OCI-LY1 (cell line): ENCODE data around the gene LTBR.

ENCODE experiments used
- H2AFZ ChIP-seq: fragments of 200-600 bp; sonication (generic), shearing (Covaris generic); 2 replicates; pipeline ENCODE4 v1.6.0; 2014; ENCODE audit warnings: antibody characterized with exemption, mild to moderate bottlenecking, low read length
- H3F3A ChIP-seq: fragments of 200-600 bp; sonication (generic), shearing (Covaris generic); 2 replicates; pipeline ENCODE4 v1.6.0; 2014; ENCODE audit warnings: mild to moderate bottlenecking, antibody characterized with exemption, low read length, moderate library complexity; ENCODE audit not compliant: insufficient read depth
- H3K27ac ChIP-seq: fragments of 200-600 bp; sonication (generic); 2 replicates; pipeline ENCODE4 v1.5.1; 2014; ENCODE audit warnings: low read length, mixed run types, mild to moderate bottlenecking, low read depth; ENCODE audit not compliant: poor library complexity, severe bottlenecking
- H3K27me3 ChIP-seq: fragments of 200-600 bp; sonication (generic); 2 replicates; pipeline ENCODE4 v1.6.0; 2014; ENCODE audit warnings: antibody characterized with exemption, mild to moderate bottlenecking, low read length, moderate library complexity; ENCODE audit not compliant: insufficient read depth
- H3K36me3 ChIP-seq: fragments of 200-600 bp; sonication (generic); 2 replicates; pipeline ENCODE4 v1.6.1; 2014; ENCODE audit warnings: mild to moderate bottlenecking, antibody characterized with exemption, low read length, moderate library complexity, mixed read lengths; ENCODE audit not compliant: insufficient read depth
- H3K4me1 ChIP-seq: fragments of 200-600 bp; sonication (generic); 2 replicates; pipeline ENCODE4 v1.5.1; 2014; ENCODE audit warnings: mild to moderate bottlenecking, low read length, moderate library complexity; ENCODE audit not compliant: insufficient read depth, severe bottlenecking
- H3K4me2 ChIP-seq: fragments of 200-600 bp; sonication (generic), shearing (Covaris generic); 2 replicates; pipeline ENCODE4 v1.6.1; 2014; ENCODE audit warnings: low read length
- H3K4me3 ChIP-seq: fragments of 200-600 bp; sonication (generic); 2 replicates; pipeline ENCODE4 v1.5.1; 2014; ENCODE audit warnings: low read length, low read depth, mild to moderate bottlenecking, mixed read lengths; ENCODE audit not compliant: poor library complexity, severe bottlenecking
- H3K79me2 ChIP-seq: fragments of 200-600 bp; shearing (Covaris generic); 2 replicates; pipeline ENCODE4 v1.6.1; 2016; ENCODE audit warnings: mixed run types, low read length, mixed read lengths; ENCODE audit not compliant: insufficient read depth
- H3K9ac ChIP-seq: fragments of 200-600 bp; sonication (generic), shearing (Covaris generic); 2 replicates; pipeline ENCODE4 v1.6.1; 2014; ENCODE audit warnings: mild to moderate bottlenecking, low read length, mixed read lengths
- H3K9me2 ChIP-seq: fragments of 200-600 bp; sonication (generic), shearing (Covaris generic); 2 replicates; pipeline ENCODE4 v1.6.1; 2014; ENCODE audit warnings: low read depth, mild to moderate bottlenecking, low read length, mixed read lengths
- H3K9me3 ChIP-seq: fragments of 200-600 bp; shearing (Covaris generic); 2 replicates; pipeline ENCODE4 v1.6.1; 2014; ENCODE audit warnings: low read length, mixed read lengths
- H4K20me1 ChIP-seq: fragments of 200-600 bp; sonication (generic), shearing (Covaris generic); 2 replicates; pipeline ENCODE4 v1.6.0; 2016; ENCODE audit warnings: mild to moderate bottlenecking, low read length; ENCODE audit not compliant: insufficient read depth
- CTCF ChIP-seq: fragments of 200-600 bp; sonication (generic), shearing (Covaris generic); IDR thresholded peaks from 2 replicates; pipeline ENCODE4 v1.5.1; 2017; ENCODE audit warnings: mild to moderate bottlenecking, antibody characterized with exemption, low read length, moderate library complexity, mixed read lengths
- EZH2 ChIP-seq: fragments of 200-600 bp; sonication (generic), shearing (Covaris generic); IDR thresholded peaks from 2 replicates; pipeline ENCODE4 v1.8.0; 2017; ENCODE audit warnings: borderline replicate concordance, mixed run types, mild to moderate bottlenecking, antibody characterized with exemption, low read length, moderate library complexity, mixed read lengths

The LTBR gene

DNA sequence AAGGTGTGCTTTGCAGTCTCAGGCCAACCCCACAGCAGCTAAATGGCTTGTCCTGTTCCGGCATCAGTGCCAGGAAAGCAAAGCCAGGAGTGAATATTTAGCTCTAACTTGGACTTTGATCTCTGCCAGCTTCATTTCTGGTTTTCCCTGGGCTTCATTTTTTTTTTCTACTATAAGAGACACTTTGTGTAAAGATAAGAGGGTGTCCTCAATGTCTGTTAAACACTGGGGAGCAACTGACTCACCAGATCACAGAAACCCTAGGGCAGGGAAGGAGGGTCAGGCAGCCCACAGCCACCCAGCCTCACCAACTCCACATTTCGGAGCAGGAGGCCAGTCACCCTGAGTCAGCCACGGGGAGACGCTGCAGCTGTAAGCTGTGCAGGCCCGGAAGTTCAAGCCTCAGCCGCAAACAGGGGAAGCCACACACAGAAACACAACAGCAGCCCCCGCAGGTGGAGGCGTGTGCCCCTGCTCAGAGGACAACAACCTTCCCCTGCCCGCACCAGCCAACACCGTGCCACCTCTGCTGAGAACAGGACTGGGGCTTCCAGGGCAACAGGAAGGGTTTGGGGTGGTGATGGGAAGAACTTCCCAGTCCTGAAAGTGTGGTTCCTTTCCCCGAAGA is 48.4 kb upstream of the LTBR start:
- H3K4me3 ChIP-seq: no peak overlapping the region
- H3K4me2 ChIP-seq: peak overlapping the region; percentile 36
- no peaks in the 10 kb centered on the region for H3K79me2 ChIP-seq
- no peaks in the 10 kb centered on the region for H3F3A ChIP-seq
- peaks cover 38% of the 10 kb centered on the region for H3K4me1 ChIP-seq
- H3K27me3 ChIP-seq: 0 out of 2 replicates have a peak, but pooled peaks cover under 1% of the 10 kb centered on the region
- no peaks in the 10 kb centered on the region for H3K9me3 ChIP-seq
- peak overlapping the region; percentile 40; the same call in 1 of the 2 replicates for H3K9ac ChIP-seq
- no peak for TF ChIP-seq EZH2
- TF ChIP-seq CTCF: peak; percentile 73
- H2AFZ ChIP-seq: 0 out of 2 replicates have a peak overlapping the region, but pooled peaks have one; percentile 32
- no peak overlapping the region for H3K27ac ChIP-seq
- H4K20me1 ChIP-seq: no peaks in the 10 kb centered on the region
- no peaks in the 10 kb centered on the region for H3K36me3 ChIP-seq
- no peaks in the 10 kb centered on the region for H3K9me2 ChIP-seq

- Histone ChIP-seq H3K9ac (peak overlapping the region; percentile 40; the same call in 1 of the 2 replicates), H2AFZ (0 out of 2 replicates have a peak overlapping the region, but pooled peaks have one; percentile 32), H3K79me2 (no peaks in the 10 kb centered on the region), H3K9me2 (no peaks in the 10 kb centered on the region), H3K4me2 (peak overlapping the region; percentile 36), H3F3A (no peaks in the 10 kb centered on the region), H3K27me3 (no peaks in the 10 kb centered on the region), H3K4me3 (no peak overlapping the region), H3K9me3 (no peaks in the 10 kb centered on the region), H3K27ac (no peak overlapping the region), H3K36me3 (no peaks in the 10 kb centered on the region), H3K4me1 (peaks cover 38% of the 10 kb centered on the region), H4K20me1 (no peaks in the 10 kb centered on the region)
- TF ChIP-seq EZH2 (no peak), CTCF (no peak)
Measured at GRCh38 chr12:6336079-6336888, 47.7 kb upstream of the LTBR start.

DNA sequence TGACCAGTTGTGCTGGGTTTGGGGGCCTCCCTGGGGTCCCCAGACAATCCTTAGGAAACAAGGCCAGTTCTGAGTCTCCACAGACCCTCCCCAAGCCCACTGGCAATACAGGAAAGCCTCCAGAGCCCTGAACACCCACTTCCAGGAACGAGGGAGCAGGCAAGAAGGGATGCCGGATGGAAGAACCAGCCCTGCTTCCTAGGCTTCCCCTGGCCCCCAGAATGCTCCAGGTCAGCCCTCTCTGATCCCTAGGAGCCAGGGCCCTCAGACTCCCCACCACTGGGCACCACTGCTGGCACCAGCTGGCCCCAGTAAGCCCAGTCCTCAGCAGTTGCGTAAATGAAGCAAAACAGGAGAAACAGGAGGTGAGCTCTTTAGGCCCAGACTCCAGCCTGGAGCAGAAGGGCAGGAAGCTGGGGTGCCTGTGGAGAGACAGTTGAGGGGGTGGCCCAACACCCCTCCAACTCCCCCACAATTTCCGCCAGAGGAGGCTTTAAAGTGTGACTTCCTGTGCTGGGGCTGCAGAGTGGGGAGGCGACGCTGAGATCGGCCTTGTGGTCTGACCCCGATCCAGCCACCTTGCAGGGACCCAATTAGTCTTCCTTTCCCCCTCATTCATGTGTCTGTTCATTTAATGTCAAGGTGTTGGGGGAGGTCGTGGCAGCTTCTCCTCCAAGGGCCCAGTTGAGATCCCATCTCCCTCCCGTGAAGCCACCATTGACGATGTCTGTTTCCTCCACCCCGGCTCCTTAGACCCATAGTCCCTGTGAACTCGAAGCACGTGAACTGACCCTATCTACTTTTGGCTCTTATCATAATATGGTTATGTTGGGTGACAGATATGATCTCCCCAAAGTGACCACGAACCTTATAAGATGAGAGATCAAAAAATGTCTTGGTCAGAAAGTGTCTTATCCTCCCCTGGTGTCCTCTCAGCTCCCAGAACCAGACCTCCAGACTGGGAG is 46.8 kb upstream of the LTBR start:
- no peak overlapping the region for H3K4me2 ChIP-seq
- H4K20me1 ChIP-seq: no peaks in the 10 kb centered on the region
- H3K4me3 ChIP-seq: no peak overlapping the region

More for the DNA sequence above, 46.8 kb upstream of the LTBR start:
- Histone ChIP-seq H3K27me3 (no peaks in the 10 kb centered on the region), H3K36me3 (no peaks in the 10 kb centered on the region), H3K9me2 (no peaks in the 10 kb centered on the region), H3K4me1 (peaks cover 38% of the 10 kb centered on the region), H3K9me3 (no peaks in the 10 kb centered on the region), H3K9ac (no peak overlapping the region), H3K79me2 (no peaks in the 10 kb centered on the region), H3F3A (no peaks in the 10 kb centered on the region), H3K27ac (no peak overlapping the region), H2AFZ (no peak overlapping the region)
- TF ChIP-seq CTCF (no peak), EZH2 (no peak)
